ENCODE results near the gene DNAI4.
"Not testable (repeated sequence)": the region's sequence is repeated elsewhere in the genome, so short reads cannot be mapped to it uniquely, and the experiment has no call there.

DNAI4 gene

GRCh38 chr1:66852870-66853269, 71.8 kb downstream of the DNAI4 start:
- no peak for DNase-seq
- in situ Hi-C loops (cut with HindIII; ENCODE audit: low pct_ligation_motif_present, low pct_unique_long_range_greater_than_20kb, low sequenced_read_pairs), result no loop called here

- no peak for DNase-seq
- in situ Hi-C loops (cut with HindIII; ENCODE audit: low pct_ligation_motif_present, low pct_unique_long_range_greater_than_20kb, low sequenced_read_pairs), result no loop called here
Observed at GRCh38 chr1:66850989-66851388, 73.7 kb downstream of the DNAI4 start.

GRCh38 chr1:66848193-66848592, 76.5 kb downstream of the DNAI4 start:
- DNase-seq, result no peak

GRCh38 chr1:66840929-66841328, 83.7 kb downstream of the DNAI4 start:
- in situ Hi-C loops (cut with HindIII; ENCODE audit: low pct_ligation_motif_present, low pct_unique_long_range_greater_than_20kb, low sequenced_read_pairs), result no loop called here
- DNase-seq, result no peak

More at GRCh38 chr1:66848193-66848592, 76.5 kb downstream of the DNAI4 start:
- in situ Hi-C loops (cut with HindIII; ENCODE audit: low pct_ligation_motif_present, low pct_unique_long_range_greater_than_20kb, low sequenced_read_pairs), result no loop called here

- in situ Hi-C loops (cut with HindIII; ENCODE audit: low pct_ligation_motif_present, low pct_unique_long_range_greater_than_20kb, low sequenced_read_pairs), result no loop called here
- DNase-seq, result no peak
Observed at GRCh38 chr1:66834926-66835325, 89.7 kb downstream of the DNAI4 start.

GRCh38 chr1:66833112-66833511, 91.5 kb downstream of the DNAI4 start:
- DNase-seq, result no peak
- in situ Hi-C loops (cut with HindIII; ENCODE audit: low pct_ligation_motif_present, low pct_unique_long_range_greater_than_20kb, low sequenced_read_pairs), result no loop called here

GRCh38 chr1:66831529-66832239, 93.0 kb downstream of the DNAI4 start:
- in situ Hi-C loops (cut with HindIII; ENCODE audit: low pct_ligation_motif_present, low pct_unique_long_range_greater_than_20kb, low sequenced_read_pairs), result no loop called here
- no peak for DNase-seq

- in situ Hi-C loops (cut with HindIII; ENCODE audit: low pct_ligation_motif_present, low pct_unique_long_range_greater_than_20kb, low sequenced_read_pairs), result no loop called here
- no peak for DNase-seq
Observed at GRCh38 chr1:66824771-66825170, 99.9 kb downstream of the DNAI4 start.

GRCh38 chr1:66809736-66810326, 114.8 kb downstream of the DNAI4 start:
- DNase-seq, result no peak
- in situ Hi-C loops (cut with HindIII; ENCODE audit: low pct_ligation_motif_present, low pct_unique_long_range_greater_than_20kb, low sequenced_read_pairs), result no loop called here

GRCh38 chr1:66809245-66809644, 115.4 kb downstream of the DNAI4 start:
- DNase-seq, result no peak
- in situ Hi-C loops (cut with HindIII; ENCODE audit: low pct_ligation_motif_present, low pct_unique_long_range_greater_than_20kb, low sequenced_read_pairs), result no loop called here

- in situ Hi-C loops (cut with HindIII; ENCODE audit: low pct_ligation_motif_present, low pct_unique_long_range_greater_than_20kb, low sequenced_read_pairs), result not testable (repeated sequence)
Observed at GRCh38 chr1:66795839-66796238, 128.8 kb downstream of the DNAI4 start.

GRCh38 chr1:66791621-66792610, 132.7 kb downstream of the DNAI4 start:
- in situ Hi-C loops (cut with HindIII; ENCODE audit: low pct_ligation_motif_present, low pct_unique_long_range_greater_than_20kb, low sequenced_read_pairs), result no loop called here
- DNase-seq, result no peak

More at GRCh38 chr1:66795839-66796238, 128.8 kb downstream of the DNAI4 start:
- DNase-seq, result not testable (repeated sequence)

- no peak for DNase-seq
- in situ Hi-C loops (cut with HindIII; ENCODE audit: low pct_ligation_motif_present, low pct_unique_long_range_greater_than_20kb, low sequenced_read_pairs), result no loop called here
Observed at GRCh38 chr1:66788231-66788939, 136.3 kb downstream of the DNAI4 start.

GRCh38 chr1:66787641-66788040, 137.0 kb downstream of the DNAI4 start:
- DNase-seq, result no peak
- in situ Hi-C loops (cut with HindIII; ENCODE audit: low pct_ligation_motif_present, low pct_unique_long_range_greater_than_20kb, low sequenced_read_pairs), result no loop called here

GRCh38 chr1:66785800-66786199, 138.9 kb downstream of the DNAI4 start:
- DNase-seq; in situ Hi-C loops (cut with HindIII; ENCODE audit: low pct_ligation_motif_present, low pct_unique_long_range_greater_than_20kb, low sequenced_read_pairs): not testable (repeated sequence)

- in situ Hi-C loops (cut with HindIII; ENCODE audit: low pct_ligation_motif_present, low pct_unique_long_range_greater_than_20kb, low sequenced_read_pairs), result no loop called here
- DNase-seq, result no peak
Observed at GRCh38 chr1:66779475-66780078, 145.1 kb downstream of the DNAI4 start.

GRCh38 chr1:66778969-66779368, 145.7 kb downstream of the DNAI4 start:
- DNase-seq, result no peak
- in situ Hi-C loops (cut with HindIII; ENCODE audit: low pct_ligation_motif_present, low pct_unique_long_range_greater_than_20kb, low sequenced_read_pairs), result no loop called here

- in situ Hi-C loops (cut with HindIII; ENCODE audit: low pct_ligation_motif_present, low pct_unique_long_range_greater_than_20kb, low sequenced_read_pairs), result no loop called here
- no peak for DNase-seq
Observed at GRCh38 chr1:66778266-66778665, 146.4 kb downstream of the DNAI4 start.

Data from ACHN (cell line).